ENCODE data around the gene GUCA1A. TPM values are rescaled to one million over a fixed set of nuclear protein-coding genes. Genes with fewer than 3 reads are reported as not detected.

Gene GUCA1A
- total RNA-seq, 1 experiment from 2014 or later, result not detected

DNA sequence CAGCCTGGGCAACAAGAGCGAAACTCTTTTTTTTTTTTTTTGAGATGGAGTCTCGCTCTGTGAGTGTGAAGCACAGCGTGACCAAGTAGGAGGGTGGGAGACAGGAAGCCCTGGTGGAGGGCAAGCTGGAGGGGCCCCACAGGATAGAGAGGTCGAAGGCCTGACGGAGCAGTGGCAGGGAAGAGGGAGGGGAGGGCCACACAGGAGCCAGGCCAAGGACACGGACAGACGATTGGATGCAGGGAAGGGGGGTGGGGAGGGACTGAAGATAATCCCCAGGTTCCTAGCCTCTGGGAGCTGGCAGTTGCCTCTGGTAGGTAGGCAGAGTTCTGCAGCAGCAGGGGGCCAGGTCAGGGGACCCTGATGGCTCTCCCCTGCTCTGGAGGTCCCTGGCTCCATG, 10.8 kb upstream of the GUCA1A start:
- no peak overlapping the region for H3K9ac ChIP-seq (ENCODE audit: low read length)
- no TSS peak for BruUV-seq (replicated peaks)
- no peak overlapping the region for H3K4me3 ChIP-seq (replicated peaks in 1 of 2; ENCODE audit: low read depth in 1 of 2, low read length in 2 of 2)
- intact Hi-C loops (cut with micrococcal nuclease), result loop anchor here (10.0 kb wide), 1 partner anchor 378 kb away; the partner anchor contains the start of genes PRICKLE4 and TOMM6
- H3K27me3 ChIP-seq (ENCODE audit: insufficient read depth, low read length), result no peaks in the 10 kb centered on the region
- no peak overlapping the region for H2AFZ ChIP-seq (ENCODE audit: low read depth, low read length, poor library complexity, severe bottlenecking)
- peaks cover 3 to 19% of the 10 kb centered on the region in 2 experiments; a peak in 3 of 4 replicates for H3K4me1 ChIP-seq (ENCODE audit: control insufficient read depth in 1 of 2, insufficient read depth in 2 of 2, low read length in 2 of 2)
- H3K9me3 ChIP-seq (ENCODE audit: control insufficient read depth in 1 of 2, insufficient read depth in 1 of 2, low read depth in 1 of 2, low read length in 2 of 2), result no peaks in the 10 kb centered on the region
- ChIA-PET RAD21 (ENCODE audit: low non-redundant PET in 1 of 2, low total read pairs in 2 of 2, uncharacterized antibody in 2 of 2, unreplicated experiment in 2 of 2) (no interaction called here), POLR2A (no interaction called here), CTCF (no interaction called here)
- H3K4me2 ChIP-seq (ENCODE audit: low read length), result no peak overlapping the region
- no peaks in the 10 kb centered on the region for H3K9me2 ChIP-seq (ENCODE audit: insufficient read depth)
- DNase-seq (ENCODE audit: low read depth, low spot score) (no peak), ATAC-seq (no peak)
- H3K79me2 ChIP-seq (ENCODE audit: insufficient read depth, low read length), result no peaks in the 10 kb centered on the region
- H3K27ac ChIP-seq (ENCODE audit: low read depth, low read length), result no peak overlapping the region
- H3K36me3 ChIP-seq (ENCODE audit: control insufficient read depth in 1 of 2, insufficient read depth in 2 of 2, low read length in 2 of 2), result no peaks in the 10 kb centered on the region
- no peaks in the 10 kb centered on the region for H4K20me1 ChIP-seq (ENCODE audit: insufficient read depth)
- no peak for TF ChIP-seq RAD21 (IDR thresholded peaks at IDR 0.05; ENCODE audit: low read depth)
- TF ChIP-seq ELF1 (IDR thresholded peaks at IDR 0.05; ENCODE audit: borderline replicate concordance, low read depth), result no peak
- no peak for TF ChIP-seq ZFX (IDR thresholded peaks at IDR 0.05)
- no peak for TF ChIP-seq ATF3 (IDR thresholded peaks at IDR 0.05)
- TF ChIP-seq ZNF274 (IDR thresholded peaks at IDR 0.05; ENCODE audit: low read depth, low read length), result no peak
- no peak for TF ChIP-seq REST (IDR thresholded peaks at IDR 0.05; ENCODE audit: low read depth)
- no peak for TF ChIP-seq JUND (IDR thresholded peaks at IDR 0.05)
- no peak for TF ChIP-seq YY1 (IDR thresholded peaks at IDR 0.05; ENCODE audit: extremely low read depth, insufficient replicate concordance, low read depth, low read length)
- TF ChIP-seq, protein P1, sequence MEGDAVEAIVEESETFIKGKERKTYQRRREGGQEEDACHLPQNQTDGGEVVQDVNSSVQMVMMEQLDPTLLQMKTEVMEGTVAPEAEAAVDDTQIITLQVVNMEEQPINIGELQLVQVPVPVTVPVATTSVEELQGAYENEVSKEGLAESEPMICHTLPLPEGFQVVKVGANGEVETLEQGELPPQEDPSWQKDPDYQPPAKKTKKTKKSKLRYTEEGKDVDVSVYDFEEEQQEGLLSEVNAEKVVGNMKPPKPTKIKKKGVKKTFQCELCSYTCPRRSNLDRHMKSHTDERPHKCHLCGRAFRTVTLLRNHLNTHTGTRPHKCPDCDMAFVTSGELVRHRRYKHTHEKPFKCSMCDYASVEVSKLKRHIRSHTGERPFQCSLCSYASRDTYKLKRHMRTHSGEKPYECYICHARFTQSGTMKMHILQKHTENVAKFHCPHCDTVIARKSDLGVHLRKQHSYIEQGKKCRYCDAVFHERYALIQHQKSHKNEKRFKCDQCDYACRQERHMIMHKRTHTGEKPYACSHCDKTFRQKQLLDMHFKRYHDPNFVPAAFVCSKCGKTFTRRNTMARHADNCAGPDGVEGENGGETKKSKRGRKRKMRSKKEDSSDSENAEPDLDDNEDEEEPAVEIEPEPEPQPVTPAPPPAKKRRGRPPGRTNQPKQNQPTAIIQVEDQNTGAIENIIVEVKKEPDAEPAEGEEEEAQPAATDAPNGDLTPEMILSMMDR (IDR thresholded peaks at IDR 0.05 in 2 of 3, conservative IDR thresholded peaks at IDR 0.05 in 1 of 3; ENCODE audit: borderline replicate concordance in 1 of 3, insufficient read depth in 1 of 3, low read depth in 2 of 3, low read length in 2 of 3), result no peak
- no peak for TF ChIP-seq CBX3 (IDR thresholded peaks at IDR 0.05; ENCODE audit: low read depth)
- TF ChIP-seq ZBTB33 (IDR thresholded peaks at IDR 0.05; ENCODE audit: extremely low read depth, insufficient replicate concordance, low read length), result no peak
- no peak for TF ChIP-seq POLR2A (IDR thresholded peaks at IDR 0.05; ENCODE audit: borderline replicate concordance, extremely low read depth, insufficient read depth, insufficient read length)
- TF ChIP-seq TCF7L2 (IDR thresholded peaks at IDR 0.05; ENCODE audit: borderline replicate concordance, extremely low read depth, insufficient read depth, insufficient read length), result no peak
